Measurements from ENCODE around the gene CLSTN2. TPM values are rescaled to one million over a fixed set of nuclear protein-coding genes. Genes with fewer than 3 reads are reported as not detected.
A peak's percentile ranks its signal among the peaks of the same experiment; 100 is the strongest.

Gene CLSTN2
- polyA plus RNA-seq, 4 donors, result 0.92 to 2.0 (median 1.5) TPM

DNA sequence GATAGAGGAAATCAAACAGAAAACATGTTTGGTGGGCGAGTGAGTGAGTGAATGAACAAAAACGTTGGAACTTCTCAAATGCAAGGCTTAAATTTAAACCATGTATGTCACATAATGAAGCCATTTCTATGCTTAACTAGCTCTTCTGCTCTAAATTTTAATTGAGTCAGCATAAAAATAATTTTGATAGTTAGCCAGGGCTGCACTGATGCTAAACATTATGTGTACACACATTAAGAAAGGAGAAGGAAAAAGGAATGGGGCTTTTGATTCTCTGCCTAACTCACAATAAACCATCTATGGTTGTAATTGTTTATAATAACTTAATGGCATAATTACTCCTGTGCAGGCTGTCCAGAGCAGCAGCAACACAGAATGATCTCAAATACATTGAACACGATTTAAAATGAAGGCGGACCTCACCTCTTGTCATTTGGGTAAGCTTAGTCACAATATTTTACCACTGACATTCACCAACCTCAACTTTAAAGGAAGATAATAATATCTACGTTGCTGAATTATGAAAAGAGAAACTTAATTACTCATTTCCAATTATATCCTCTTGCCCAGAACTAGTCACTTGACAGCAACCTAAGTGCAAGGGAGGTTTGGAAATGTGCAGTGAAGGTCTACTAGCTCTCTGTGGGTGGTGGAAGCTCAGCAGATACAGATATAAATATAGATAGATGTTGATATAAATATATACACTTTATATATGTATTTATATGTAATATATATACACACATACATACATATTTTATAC is 424.4 kb downstream of the CLSTN2 start:
- DNase-seq (ENCODE audit: low read depth in 4 of 4, low spot score in 2 of 4), result no peak

DNA sequence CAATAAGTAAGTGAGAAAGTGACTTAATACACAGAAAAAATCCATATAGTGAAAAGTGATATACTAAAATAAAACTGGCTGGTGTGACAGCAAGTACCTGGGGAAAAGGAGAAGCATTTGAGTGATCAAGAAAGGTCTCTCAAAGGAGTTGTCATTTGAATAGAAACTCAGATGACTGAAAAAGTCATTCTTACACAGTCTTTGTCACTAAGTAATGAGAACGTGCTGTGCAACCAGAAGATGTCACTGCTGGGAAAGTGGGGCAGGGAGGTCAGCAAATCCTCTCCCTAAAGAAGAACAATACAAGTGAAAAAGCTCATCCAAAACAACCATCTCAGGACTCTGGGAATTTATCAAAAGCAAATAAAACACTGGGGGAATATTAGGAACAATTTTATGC is 425.3 kb downstream of the CLSTN2 start:
- no peak for DNase-seq (ENCODE audit: low read depth in 4 of 4, low spot score in 2 of 4)

DNA sequence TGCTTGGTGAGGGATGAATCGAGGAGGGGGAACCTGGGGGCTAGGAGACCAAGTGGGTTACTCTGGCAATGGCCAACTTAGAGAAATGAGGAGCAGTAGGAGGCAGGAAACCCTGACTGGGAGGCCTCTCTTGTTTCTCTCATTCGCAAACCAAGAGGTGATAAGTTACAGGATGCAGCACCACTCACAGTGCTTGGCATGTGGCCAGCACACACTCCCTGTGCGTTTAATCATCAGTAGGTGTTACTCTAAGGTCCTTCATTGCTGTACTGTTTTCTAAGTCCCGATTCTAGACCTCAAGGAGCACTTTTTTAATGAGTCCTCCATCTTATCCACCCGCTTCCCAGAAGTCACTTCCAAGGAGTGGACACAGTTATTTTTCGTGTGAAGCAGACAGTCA is 428.8 kb downstream of the CLSTN2 start:
- no peak for DNase-seq (ENCODE audit: low read depth in 4 of 4, low spot score in 2 of 4)

DNA sequence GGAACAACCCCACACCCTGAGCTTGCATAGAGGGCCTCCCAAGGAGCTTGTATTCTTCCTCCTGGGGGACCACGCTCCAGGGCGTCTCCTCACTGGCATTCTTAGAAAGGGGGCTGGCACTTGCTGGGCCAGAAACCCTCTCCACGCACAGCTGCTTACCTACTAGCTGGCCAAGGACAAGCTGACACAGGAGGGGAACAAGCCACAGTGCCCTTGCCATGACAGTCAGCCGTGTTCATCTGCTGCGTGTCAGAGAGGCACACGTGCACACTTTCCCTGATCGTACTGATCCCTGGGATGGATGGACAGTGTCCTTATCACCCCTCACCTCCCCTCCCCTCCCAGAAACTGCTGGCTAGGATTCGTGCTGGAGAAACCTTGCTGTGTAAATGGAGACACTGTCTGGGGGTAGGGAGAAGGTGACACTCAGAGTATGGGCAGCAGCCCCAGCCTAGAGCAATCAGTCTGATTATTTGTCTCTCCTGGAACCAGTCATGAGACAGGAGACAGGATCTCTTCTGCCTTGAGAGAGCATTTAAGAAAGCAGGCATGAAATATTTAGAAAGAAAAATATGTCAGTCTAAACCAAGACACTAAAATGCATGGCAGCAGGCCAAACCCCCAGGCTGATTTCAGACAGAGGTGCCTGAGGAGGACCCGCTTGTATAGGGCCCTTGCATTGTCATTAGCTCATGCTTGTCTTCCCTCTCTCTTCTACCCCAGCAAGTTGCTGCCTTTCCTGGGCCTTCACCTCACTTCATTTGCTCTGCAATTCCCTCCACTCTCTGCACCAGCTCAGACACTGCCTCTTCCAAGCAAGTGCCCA is 431.1 kb downstream of the CLSTN2 start:
- DNase-seq (ENCODE audit: low read depth in 4 of 4, low spot score in 2 of 4), result no peak

DNA sequence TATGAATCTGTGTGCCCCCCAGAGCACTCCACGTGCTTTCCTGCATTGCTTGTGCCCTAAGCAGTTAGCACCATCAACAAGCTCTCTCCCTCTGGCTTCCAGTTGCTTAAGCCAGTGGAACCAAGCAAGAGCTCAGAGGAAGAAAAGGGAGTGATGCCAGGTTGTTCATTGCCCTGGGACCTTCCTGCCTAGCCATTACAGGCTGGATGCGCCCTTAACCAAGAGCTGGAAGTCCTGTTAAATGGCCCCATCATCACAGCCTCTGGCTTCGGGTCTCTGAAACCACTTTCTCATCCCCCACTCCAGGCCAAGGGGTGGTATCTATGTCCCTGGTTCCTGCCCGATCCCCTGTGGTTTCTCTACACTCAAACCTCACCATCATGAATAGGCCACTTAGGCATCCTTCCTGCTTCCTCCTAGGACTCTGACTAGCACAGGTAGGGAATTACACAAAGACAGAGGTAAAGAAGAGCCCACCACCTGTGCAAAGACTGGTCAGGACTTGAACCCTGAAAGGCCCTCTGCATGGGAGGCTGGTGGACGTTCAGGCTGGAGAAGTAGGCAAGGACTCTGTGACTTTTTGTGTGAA is 433.3 kb downstream of the CLSTN2 start:
- no peak for DNase-seq (ENCODE audit: low read depth in 4 of 4, low spot score in 2 of 4)

DNA sequence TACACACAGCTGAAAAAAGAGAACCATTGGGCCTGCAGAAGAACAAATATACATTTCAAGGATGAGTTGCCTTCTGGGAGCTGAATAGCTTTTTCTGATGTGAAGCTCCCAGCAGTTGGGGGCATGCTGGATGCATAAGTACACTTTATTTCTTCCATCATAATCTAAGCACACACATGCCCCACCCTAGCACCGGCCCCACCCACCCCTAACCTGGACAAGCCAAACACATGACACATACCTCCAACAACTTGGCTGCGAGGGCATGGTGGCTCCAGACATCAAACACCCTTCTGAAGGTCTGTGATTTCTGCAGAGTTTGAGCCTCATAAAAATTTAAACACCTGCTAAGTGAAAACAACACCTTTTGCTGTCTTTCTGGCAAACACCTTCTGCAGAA is 435.7 kb downstream of the CLSTN2 start:
- DNase-seq (ENCODE audit: low read depth in 4 of 4, low spot score in 2 of 4), result no peak

- no peak for DNase-seq (ENCODE audit: low read depth in 4 of 4, low spot score in 2 of 4)
These were observed 438.2 kb downstream of the CLSTN2 start for GRCh38 chr3:140373234-140373633.

GRCh38 chr3:140375002-140375401 is 440.0 kb downstream of the CLSTN2 start:
- no peak for DNase-seq (ENCODE audit: low read depth in 4 of 4, low spot score in 2 of 4)

- DNase-seq (ENCODE audit: low read depth in 4 of 4, low spot score in 2 of 4), result no peak
These were observed 441.3 kb downstream of the CLSTN2 start for GRCh38 chr3:140376136-140376889.

DNA sequence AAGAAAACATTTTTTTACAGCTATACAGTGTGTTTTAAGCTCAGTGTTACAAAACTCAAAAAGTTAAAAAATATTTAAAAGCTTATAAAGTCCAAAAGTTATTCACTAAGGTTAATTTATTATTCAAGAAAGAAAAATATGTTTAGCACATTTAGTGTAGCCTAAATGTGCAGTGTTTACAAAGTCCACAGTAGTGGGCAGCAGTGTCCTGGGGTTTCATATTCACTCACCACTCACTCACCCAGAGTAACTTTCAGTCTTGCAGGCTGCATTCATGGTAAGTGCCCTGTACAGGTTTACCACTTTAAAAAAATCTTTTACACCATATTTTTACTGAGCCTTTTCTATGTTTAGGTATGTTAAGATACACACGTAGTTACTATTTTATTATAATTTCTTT is 442.7 kb downstream of the CLSTN2 start:
- no peak for DNase-seq (ENCODE audit: low read depth in 4 of 4, low spot score in 2 of 4)

DNA sequence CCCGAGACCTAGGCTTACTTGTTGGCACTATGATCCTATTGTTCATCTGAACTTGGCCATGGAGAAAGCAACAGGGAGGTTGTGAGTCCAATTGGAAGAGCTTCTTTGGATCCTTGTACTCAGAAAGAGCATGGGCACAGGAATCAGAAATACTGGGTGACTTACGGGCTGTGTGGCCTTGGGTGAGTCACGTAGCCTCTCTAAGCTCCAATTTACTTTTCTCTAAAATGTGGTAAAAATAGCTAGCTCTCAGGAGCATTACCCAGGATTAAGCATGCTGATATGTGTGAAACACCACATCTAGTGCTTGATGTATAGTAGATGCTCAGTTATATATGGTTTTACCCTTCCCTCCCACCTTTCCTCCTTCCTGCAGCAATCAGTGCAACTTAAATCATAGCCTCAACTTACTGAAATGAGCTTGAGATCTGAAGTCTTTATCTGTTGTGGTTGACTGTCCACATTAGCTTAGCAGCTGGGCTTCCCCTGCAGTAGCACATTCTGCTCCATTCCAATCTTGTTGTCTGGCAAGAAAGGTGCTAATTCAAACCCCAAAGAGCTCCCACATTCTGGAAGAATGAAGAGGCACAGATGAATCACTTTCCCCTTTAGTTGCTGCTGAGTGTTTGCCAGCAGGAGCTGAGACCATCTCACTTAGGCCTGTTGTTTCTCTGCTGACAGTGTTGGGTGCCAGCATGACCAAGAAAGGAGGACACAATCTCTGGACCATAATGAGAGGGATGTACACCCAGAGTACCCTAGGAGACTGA is 443.8 kb downstream of the CLSTN2 start:
- DNase-seq (ENCODE audit: low read depth in 4 of 4, low spot score in 2 of 4), result no peak

DNA sequence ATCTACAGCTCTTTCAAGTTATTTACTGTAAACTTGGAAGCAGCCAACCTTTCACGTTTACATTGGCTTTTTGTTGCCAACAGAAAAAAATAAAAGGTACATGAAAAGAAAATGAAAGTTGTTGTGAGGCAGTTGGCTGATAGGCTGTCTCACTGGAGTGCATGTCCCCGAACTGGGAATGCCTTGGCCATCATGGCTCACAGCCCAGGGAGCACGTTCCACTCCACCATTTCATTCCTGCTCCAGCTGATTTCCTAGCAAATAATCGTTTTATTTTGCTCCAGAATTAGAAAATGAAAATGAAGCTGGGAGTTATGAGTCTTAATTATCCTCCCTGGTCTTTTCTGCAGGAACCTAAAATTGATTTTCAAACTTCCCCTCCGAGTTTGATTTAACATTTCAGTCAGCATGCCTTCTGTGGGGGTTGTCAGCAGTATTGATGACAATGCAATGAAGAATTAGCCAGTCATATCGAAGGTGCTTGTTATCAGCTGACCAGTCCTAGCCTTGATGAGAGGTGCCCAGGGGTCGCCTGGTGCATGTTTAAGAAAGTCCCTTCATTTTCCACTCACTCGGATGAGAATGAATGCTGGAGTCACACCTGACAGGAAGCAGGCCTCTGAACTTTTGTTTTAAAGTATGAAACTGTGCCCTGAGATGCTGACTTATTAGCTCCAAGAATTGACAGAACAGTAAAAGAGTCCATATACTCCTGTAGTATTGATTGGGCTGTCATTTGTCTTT is 449.2 kb downstream of the CLSTN2 start:
- DNase-seq (ENCODE audit: low read depth in 4 of 4, low spot score in 2 of 4), result no peak

- DNase-seq (ENCODE audit: low read depth in 4 of 4, low spot score in 2 of 4), result no peak
These were observed 449.9 kb downstream of the CLSTN2 start for GRCh38 chr3:140384876-140385275.

- peak; percentile 22 to 56 (median 43) for DNase-seq (ENCODE audit: low read depth in 4 of 4, low spot score in 2 of 4)
These were observed 451.5 kb downstream of the CLSTN2 start for GRCh38 chr3:140386357-140387100.

GRCh38 chr3:140387244-140387643 is 452.3 kb downstream of the CLSTN2 start:
- no peak for DNase-seq (ENCODE audit: low read depth in 4 of 4, low spot score in 2 of 4)

GRCh38 chr3:140388202-140388922 is 453.4 kb downstream of the CLSTN2 start:
- DNase-seq (ENCODE audit: low read depth in 4 of 4, low spot score in 2 of 4), result no peak

- DNase-seq (ENCODE audit: low read depth in 4 of 4, low spot score in 2 of 4), result no peak
These were observed 456.1 kb downstream of the CLSTN2 start for GRCh38 chr3:140391061-140391460.

- DNase-seq (ENCODE audit: low read depth in 4 of 4, low spot score in 2 of 4), result no peak
These were observed 459.6 kb downstream of the CLSTN2 start for GRCh38 chr3:140394488-140395133.

Data from left renal cortex interstitium (tissue), 4 donors.